Stimulated activated CD4-positive, alpha-beta T cell treated with anti-CD3 and anti-CD28 coated beads, Interleukin-4, amount 100 ng/mL, for 48 hours (primary cell): ENCODE results near the gene GGCT.
"Not testable (repeated sequence)": the region's sequence is repeated elsewhere in the genome, so short reads cannot be mapped to it uniquely, and the experiment has no call there.

ENCODE experiments used
- DNase-seq, 2 donors: peaks; one replicate each; pipeline ENCODE4 v3.0.0-alpha.2; 2020; ENCODE audit warnings: low read depth in 2 of 2

Gene GGCT

DNA sequence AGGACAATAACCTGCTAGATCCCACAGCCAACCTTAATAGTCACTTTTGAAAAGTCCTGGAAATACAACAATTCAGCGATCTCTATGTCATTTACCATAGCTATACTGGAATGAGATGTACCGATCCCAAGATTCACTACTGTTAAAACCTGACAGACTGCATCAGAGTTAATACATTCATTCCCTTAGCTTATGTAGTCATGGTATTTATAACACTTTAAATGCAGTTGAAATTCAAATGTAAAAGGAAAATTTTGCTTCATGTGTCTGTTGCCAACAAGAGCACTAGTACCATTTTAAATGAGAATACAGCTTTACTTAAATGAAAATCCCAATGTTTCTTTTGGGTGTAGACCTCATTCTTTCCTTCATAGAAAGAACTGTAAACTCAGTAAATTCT, 11.1 kb upstream of the GGCT start:
- DNase-seq = no peak

DNA sequence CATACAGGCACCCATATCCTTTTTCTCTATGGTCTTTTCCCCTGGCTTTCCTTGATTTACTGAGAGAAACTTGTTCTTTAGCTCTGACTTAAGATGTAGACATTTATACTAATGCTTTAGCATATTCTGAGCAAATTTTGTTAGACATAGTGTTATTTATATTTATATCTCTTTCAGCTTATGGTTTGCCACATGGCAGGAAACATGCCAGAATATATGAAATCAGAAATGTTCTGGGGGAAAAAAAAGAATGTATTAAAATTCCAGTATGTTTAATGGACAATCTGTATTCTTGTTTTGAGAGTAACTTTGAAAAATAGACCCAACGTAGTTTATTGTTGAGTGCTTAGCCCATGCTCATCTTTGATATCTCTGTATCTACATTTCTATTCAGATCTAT, 10.1 kb upstream of the GGCT start:
- DNase-seq = no peak

DNA sequence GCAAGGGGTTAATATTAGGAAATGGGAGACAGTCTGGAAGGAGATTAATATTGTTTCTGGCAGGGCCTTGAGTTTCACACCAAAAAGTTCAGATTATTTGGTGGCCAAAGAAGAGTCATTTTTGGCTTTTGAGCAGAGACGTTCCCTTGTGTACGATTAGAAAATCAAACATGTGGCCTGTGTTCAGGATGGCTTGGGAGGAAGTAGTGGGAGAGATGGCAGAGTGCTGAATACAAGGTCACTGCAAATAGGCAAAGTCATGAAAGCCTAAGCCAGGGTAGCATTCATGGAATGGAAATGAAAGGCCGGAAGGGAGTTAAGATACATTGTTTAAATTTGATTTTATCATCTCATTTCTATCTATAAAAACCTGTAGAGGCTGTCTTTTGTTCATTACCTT, 9.5 kb upstream of the GGCT start:
- no peak for DNase-seq

DNA sequence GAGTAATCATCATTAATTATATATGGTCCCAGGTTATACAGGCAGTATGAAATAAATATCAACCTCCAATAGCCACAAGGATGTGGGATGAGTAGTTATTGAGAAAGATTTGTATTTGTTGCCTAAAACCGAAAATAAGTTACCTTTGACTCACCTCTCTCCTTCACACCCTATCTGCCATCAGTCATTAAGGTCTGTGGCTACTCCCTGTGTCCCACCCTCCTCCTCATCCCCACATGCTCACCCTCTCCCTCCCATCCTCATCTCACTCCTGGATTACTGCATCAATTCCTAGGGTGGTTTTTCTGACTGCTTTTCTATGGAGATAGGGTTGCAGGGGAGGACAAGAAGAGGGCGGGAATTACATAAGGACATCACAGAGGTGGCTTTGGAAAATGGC, 9.1 kb upstream of the GGCT start:
- no peak for DNase-seq

DNA sequence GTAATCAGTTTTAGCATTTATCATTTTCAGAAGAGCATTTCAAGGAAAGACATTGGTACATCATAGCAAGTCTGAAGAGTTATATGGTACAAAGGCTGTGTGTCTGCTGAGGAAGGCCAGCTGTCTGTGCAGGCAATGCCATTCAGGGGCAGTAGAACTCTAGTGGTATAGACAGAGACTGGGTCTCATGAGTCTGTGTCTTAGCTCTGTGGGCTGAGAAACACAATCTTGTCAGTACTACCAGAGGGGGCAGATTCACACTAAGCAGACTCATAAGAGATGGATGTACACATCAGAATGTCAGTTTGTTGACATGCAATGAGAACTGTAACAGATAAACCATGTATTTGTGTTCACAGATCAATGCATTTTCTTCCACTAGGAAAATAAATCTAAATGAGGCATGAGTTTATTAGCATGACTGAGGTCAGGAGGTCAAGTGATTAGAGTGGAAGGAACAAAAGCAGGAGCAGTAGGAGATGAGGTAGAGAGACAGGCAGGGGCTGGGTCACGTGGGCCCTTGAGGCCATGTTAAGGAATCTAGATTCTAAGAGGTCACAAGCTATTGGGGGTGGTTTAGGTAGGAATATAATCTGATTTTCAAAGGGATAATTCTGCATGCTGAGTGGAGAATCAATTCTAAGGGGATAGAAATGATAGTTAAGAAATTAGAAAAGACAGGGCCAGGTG, 7.5 kb upstream of the GGCT start:
- no peak for DNase-seq

DNA sequence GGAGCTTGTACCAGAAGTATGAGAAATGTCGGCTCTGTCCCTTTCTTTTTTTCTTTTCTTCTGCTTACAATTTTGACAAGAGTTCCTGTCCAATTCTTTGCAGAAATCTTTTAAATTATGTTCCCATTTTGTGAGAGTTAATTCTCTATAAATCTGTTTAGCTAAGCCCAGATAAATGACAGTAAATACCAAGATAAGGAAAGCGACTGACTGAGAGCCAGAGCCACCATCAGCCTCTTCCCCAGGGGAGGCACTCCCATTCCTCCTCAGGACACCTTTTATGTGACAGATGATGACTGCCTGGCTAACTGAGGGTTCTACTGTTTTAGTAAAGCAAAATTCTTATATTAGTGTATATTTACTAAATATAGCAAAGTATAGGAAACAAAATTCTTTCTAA, 6.9 kb upstream of the GGCT start:
- no peak for DNase-seq

DNA sequence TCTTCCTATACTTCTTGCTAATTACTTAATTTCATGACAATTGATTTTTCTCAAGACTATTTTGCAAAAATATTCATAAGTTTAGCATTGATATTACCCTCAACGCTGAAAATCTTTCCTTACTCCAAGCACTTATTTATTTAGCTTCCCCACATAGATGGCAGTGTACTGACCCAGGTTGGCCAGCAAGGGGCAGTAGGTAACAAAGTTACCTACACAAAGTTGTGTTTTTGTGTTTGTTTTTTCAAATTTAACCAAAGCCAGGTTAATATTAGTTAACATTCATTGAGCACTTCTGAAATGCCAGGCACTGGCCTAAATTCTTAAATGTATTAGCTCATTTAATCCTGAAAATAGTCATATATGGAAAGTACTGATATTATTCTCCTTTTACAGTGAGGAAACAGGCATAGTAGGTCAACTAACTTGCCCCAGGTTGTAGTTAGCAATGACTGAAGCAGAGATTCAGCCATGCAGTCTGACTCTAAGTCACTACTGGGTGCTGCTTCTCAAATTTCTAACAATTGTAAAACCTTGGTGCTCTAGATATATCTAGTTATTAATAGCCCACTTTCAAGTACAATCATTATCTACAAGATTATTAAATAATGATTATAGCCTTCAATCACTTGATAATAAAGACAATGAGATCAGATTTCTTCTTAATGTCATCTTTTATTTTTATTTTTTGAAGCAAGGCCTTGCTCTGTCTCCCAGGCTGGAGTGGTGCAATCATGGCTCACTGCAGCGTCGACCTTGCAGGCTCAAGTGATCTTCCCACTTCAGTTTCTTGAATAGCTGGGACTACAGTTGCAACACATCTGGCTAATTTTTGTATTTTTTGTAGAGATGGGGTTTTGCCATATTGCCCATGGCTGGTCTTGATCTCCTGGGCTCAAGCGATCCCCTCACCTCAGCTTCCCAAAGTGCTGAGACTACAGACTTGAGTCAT, 5.8 kb upstream of the GGCT start:
- DNase-seq = no peak

DNA sequence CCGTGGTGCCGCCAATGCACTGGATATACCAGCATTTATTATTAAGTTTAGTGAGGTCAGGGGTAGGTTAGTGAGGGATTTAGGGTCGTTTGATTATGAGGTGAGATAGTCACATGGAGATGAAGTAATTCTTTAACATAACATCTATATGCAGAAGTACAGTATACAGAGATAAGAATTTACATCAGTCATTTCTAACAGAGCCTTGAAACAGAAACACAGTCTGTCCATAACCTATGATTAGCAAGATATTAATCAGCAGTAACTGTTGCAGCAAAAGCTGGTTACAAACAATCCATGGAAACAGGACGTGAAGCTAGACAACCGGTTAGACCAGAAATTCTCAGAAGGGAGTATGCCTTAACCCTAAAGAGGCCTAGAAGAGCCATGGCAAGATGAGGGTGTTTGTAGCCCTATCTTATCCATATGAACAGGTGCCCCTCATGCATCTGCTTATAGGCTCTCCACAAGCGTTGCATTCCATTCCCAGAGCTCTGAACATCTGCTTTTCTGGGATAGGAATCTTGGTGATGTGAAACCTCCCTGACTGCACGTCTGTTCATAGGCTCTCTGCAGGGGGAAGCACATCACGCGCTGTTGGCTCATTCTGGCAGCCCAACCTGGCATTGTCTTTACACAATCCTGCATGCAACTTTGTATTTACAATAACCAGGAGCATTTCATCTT, 4.7 kb upstream of the GGCT start:
- DNase-seq = not testable (repeated sequence)

DNA sequence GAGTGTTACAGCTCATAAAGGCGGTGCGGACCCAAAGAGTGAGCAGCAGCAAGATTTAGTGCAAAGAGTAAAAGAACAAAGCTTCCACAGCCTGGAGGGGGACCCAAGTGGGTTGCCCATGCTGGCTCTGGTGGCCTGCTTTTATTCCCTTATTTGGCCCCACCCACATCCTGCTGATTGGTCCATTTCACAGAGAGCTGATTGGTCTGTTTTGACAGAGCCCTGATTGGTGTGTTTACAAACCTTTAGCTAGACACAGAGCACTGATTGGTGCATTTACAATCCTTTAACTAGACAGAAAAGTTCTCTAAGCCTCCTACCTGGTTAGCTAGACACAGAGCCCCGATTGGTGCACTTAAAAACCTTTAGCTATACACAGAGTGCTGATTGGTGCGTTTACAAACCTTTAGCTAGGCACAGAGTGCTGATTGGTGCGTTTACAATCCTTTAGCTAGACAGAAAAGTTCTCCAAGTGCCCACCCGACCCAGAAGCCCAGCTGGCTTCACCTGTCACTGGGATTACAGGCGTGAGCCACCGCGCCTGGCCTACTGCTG, 2.8 kb upstream of the GGCT start:
- not testable (repeated sequence) for DNase-seq

DNA sequence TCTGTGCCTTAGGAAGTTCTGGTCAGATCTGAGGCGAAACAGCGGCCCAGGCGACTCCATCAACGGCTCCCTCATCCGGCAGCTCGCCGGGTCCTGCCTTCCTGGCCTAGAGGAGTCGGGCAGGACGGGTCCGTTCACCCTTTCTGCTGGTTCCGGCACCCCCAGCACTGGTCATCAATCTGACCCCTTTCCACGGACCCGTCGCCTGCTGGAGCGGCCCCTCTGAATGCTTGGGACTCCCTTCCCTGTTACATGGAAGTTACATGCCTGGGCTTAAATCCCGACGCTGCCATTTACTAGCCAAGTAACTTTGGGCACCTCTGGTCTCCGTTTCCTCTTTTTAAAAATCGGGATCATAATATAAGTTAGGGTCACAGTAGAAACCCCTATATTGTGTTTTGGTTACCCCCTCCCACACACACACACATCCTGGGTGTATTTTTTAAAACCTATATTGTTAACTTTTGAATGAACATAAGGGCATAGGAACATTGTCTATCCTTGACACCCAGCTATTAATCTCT, 607 bp upstream of the GGCT start:
- no peak for DNase-seq

DNA sequence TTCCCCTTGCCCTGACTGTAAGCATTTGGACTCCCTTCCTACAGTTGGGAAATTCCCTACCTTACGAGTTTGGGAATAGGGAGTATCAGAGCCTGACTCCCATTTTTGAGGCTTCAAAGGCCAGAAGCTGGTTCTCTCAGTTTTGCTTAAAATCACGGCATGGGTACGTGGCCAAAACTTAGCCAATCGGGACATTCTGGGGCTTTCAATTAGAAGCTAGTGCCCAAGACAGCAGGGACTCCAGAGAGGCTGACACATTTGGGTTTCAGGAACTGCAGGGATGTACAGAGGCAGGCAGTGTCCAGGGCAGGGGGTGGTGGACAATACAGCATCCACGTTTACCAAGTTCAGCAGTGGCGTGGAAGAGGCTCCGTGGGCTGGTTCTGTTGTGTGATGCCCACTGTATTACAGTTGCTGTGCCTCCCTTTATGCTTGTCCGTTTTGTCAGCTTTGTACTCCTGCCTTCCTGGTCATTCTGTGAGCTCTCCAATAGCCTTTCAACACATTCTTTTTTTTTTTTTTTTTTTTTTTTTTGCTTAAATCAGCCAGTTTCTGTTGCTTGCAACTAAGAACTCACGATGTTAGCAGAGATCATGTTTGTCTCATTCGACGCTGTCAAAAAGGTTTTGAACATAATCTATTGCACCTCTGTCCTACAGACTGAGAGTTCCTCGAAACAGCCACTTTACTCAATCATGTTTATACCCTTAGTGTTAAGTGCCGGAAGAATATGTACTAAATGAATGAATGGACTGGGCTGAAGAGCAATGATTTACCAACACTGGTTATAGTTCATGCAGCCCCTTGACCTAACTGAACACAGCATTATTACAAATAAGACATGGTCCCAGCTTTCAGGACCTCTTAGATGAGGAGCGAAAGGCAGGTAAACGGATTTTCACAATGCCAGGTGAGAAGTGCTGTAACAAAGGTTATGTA, 1.1 kb downstream of the GGCT start:
- DNase-seq = no peak

DNA sequence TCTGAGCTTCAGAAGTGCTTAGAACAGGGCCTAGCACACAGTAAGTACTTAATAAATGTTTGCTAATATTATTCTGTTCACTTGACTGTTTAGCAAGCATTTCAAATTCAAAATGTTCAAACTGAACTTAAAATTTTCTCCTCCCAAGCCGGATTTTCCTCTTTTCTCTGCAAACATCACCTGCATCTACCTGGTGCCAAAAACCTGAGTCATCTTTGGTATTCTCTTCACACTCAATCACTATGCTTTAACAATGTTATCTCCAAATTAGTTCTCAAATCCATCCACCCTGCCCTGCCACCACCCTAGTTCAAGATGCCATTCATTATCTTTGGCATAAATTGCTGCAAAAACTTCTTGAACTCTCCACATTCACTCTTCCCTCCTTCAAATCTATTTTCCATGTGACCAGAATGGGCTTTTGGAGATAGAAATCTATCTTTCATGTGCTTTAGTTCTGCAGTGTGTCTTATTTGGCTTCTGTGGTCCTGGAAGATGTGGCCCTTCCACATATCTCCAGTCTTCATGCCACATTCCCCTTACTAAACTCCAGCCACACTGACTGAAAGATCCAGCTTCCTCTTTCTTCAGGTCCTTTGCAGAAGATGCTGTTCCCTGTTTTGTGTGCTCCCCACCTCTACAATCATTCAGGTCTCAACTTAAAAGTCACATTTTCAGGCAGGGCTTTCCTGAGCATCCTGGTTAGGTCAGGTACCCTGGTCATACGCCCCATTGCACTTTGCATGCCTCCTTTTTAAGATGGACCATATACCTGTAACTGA, 2.0 kb downstream of the GGCT start:
- no peak for DNase-seq

DNA sequence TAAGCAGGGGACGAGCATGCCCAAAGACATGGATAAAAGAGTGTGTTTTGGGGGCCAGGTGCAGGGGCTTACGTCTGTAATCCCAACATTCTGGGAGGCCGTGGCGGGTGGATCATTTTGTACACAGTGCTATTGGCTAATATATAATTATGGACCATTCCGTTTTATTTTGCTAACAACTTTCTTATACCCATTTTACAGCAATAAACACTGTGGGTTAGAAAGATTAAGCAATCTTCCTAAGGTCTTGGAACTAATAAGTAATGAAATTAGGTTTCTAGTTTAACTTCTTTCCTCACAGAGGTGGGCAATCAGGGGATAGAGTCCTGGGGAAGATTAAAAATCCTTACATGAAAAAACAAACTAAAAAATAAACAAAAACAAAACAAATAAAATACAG, 3.4 kb downstream of the GGCT start:
- no peak for DNase-seq

DNA sequence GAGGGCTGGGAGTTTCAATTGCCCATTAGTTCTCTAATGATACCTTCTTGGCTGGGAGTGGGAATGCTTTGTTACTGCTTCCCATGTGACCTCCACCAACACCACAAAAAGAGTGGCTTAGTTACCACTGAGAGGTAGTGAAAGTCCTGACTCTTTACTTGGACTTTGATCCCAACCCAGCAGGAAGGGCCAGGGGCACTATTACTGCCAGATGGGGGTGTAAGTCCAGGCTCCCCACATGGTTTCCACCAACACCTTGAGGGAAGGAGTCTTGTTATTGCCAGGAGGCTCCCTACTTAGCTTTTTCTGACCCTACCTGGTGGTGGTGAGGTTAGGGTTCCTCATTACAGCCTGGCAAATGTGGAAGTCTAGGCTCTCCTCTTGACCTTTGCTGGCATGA, 11.4 kb downstream of the GGCT start:
- no peak for DNase-seq

DNA sequence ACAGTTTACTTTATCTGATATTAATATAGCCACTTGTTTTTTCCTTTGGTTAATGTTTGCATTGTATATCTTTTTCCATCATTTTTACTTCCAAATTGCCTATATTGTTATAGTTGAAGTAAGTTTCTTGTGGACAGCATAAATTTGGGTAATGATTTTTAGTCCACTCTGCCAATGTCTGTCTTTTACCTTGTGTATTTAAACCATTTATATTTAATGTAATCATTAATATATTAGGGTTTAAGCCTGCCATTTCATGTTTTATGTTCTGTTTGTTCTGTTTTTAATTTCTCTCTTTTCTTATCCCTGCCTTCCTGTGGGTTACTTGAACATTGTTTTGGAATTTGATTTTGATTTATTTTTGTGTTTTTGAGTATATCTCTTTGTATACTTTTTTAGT, 13.2 kb downstream of the GGCT start:
- DNase-seq = no peak

DNA sequence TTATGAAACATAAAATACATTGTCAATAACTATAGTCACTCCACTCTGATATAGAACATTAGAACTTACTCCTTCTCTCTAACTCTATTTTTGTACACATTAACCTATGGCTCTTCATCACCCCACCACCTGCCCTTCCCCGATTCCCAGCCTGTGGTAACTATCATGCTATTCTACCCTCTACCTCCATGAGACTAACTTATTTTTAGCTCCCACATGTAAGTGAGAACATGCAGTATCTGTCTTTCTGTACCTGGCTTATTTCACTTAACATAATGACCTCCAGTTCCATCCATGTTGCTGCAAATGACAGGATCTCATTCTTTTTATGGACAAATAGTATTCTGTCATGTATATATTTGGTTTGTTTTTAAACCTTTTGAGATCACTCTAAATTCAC, 17.3 kb downstream of the GGCT start:
- no peak for DNase-seq

DNA sequence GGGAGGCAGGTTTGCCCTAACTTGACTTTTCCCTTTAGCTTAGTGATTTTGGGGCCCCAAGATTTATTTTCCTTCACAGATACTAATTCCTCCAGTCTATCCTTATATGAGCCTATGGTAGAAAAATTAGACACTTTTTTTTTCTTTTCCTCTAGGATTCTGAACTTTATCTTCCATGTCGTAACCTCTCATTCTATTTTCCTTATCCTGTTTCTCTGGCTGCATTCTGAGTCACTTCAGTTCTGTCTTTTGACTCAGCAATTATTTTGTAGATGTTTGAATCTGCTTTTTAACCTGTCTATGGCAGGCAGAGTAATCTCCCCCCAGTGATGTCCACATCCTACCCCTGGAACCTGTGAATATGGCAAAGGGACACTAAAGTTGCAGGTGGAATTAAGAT, 19.0 kb downstream of the GGCT start:
- DNase-seq = no peak

DNA sequence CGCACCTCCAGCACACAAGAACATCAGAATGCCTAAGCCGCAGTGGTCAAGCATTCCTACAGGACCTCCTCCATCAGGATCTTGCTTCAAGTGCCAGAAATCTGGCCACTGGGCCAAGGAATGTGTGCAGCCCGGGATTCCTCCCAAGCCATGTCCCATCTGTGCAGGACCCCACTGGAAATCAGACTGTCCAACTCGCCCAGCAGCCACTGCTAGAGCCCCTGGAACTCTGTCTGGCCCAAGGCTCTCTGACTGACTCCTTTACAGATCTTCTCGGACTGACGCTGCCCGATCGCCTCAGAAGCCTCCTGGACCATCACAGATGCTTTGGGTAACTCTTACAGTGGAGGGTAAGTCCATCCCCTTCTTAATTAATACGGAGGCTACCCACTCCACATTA, 23.2 kb downstream of the GGCT start:
- DNase-seq = not testable (repeated sequence)

DNA sequence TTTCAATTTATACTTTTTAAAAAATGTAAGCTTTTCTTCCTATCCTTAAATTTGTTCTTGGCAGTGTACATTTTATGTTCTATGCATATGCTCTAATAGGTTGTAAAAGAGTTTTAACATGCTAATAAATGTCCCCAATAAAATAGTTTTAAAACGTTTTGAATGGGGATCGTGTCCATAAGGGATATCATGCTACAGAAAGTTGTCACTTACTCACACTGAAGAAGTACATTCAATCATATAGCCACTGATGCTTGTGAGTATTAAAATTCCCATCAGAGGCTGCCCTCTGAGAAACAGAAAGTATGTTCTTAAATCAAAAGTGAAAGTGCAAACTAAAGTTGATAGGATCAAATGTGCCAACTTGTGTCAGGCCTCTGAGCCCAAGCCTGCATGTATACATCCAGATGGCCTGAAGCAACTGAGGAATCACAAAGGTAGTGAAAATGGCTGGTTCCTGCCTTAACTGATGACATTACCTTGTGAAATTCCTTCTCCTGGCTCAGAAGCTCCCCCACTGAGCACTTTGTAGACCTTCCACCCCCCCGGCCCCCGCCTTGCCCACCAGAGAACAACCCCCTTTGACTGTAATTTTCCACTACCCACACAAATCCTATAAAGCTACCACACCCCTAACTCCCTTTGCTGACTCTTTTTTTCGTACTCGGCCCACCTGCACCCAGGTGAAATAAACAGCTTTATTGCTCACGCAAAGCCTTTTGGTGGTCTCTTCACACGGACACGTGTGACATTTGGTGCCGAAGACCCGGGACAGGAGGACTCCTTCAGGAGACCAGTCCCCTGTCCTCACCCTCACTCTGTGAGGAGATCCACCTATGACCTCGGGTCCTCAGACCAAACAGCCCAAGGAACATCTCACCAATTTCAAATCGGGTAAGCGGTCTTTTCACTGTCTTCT, 25.2 kb downstream of the GGCT start:
- no peak for DNase-seq
